Measurements from ENCODE around the gene CNN1.

The CNN1 gene

DNA sequence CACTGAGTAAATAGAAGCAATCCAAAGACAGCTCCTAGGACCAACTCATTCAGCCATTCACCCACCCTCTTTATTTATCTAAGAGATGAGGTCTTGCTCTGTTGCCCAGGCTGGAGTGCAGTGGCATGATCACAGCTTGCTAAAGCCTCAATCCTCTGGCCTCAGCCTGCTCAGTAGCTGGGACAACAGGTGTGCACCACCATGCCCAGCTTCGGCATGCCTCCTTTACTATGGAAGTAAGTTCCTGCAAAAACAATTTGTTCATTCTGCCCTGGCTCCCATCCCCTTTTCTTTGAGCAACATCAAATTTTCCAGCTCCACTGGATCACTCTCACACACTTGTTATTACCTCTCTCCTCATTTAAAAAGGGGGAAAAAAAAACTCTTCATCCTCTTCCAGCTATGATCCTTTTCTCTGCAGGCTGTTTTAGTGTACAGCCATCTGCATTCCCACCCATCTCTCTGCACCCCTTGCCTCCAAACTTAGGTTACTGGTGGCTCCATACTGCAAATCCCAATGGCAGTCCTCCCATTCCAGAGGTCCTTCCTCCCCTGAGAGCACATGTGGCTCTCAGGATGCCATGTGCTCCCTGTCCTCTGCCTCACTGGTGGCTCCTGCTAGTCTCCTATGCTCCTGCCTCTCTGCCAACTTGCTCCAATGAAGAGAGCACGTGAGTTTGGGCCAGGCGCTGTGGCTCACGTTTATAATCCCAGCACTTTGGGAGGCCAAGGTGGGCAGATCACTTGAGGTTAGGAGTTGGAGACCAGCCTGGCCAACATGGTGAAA is 18.2 kb downstream of the CNN1 start:
- H4K20me1 ChIP-seq (ENCODE audit: insufficient read depth, low read length): peaks cover 36% of the 10 kb centered on the region
- peaks cover 38% of the 10 kb centered on the region for H3K36me3 ChIP-seq (ENCODE audit: insufficient read depth, low read length)
- H3K4me1 ChIP-seq (ENCODE audit: insufficient read depth, low read length): peaks cover 31% of the 10 kb centered on the region
- H3K4me2 ChIP-seq (ENCODE audit: insufficient read depth, low read length): peak overlapping the region; percentile 85
- H2AFZ ChIP-seq (ENCODE audit: low read depth, low read length): no peak overlapping the region
- no peak for DNase-seq
- H3K4me3 ChIP-seq (ENCODE audit: low read depth in 1 of 2, low read length in 2 of 2): peak overlapping the region in 1 of 2 experiments; percentile 29; a peak in 1 of 4 replicates
- no peak overlapping the region for H3K9ac ChIP-seq (ENCODE audit: low read depth, low read length)
- no peaks in the 10 kb centered on the region for H3K9me3 ChIP-seq (ENCODE audit: insufficient read depth, low read length, severe bottlenecking)
- no peak for ATAC-seq (ENCODE audit: insufficient read depth, low read depth)
- TF ChIP-seq EZH2 (IDR thresholded peaks at IDR 0.05; ENCODE audit: borderline replicate concordance, low read depth, low read length, severe bottlenecking) (no peak), CTCF (IDR thresholded peaks at IDR 0.05; ENCODE audit: borderline replicate concordance, extremely low read depth, low read length, poor library complexity, severe bottlenecking) (no peak)
- H3K27me3 ChIP-seq (ENCODE audit: insufficient read depth, low read length, poor library complexity): no peaks in the 10 kb centered on the region
- peaks cover 44% of the 10 kb centered on the region for H3K79me2 ChIP-seq (ENCODE audit: insufficient read depth, low read length)
- no peak overlapping the region for H3K27ac ChIP-seq (ENCODE audit: low read length)

GRCh38 chr19:11558881-11559828 is 20.5 kb downstream of the CNN1 start, which contains the start of gene ELOF1:
Gene ELOF1 (minus strand): TSS chr19:11559230. CDS start chr19:11554347, 4,883 bp downstream.
- DNase-seq (peak; percentile 98), ATAC-seq (ENCODE audit: insufficient read depth, low read depth) (peak; percentile 97)
- Histone ChIP-seq H3K4me1 (ENCODE audit: insufficient read depth, low read length) (peaks cover 31% of the 10 kb centered on the region), H3K27ac (ENCODE audit: low read length) (peak within 1 kb of the TSS; percentile 80), H3K36me3 (ENCODE audit: insufficient read depth, low read length) (peaks cover 15% of the 10 kb centered on the region), H4K20me1 (ENCODE audit: insufficient read depth, low read length) (peaks cover 25% of the 10 kb centered on the region), H3K4me3 (ENCODE audit: low read depth in 1 of 2, low read length in 2 of 2) (peak within 1 kb of the TSS; percentile 68 to 84), H3K9ac (ENCODE audit: low read depth, low read length) (peak within 1 kb of the TSS; percentile 60), H3K9me3 (ENCODE audit: insufficient read depth, low read length, severe bottlenecking) (no peaks in the 10 kb centered on the region), H3K79me2 (ENCODE audit: insufficient read depth, low read length) (peaks cover 44% of the 10 kb centered on the region), H2AFZ (ENCODE audit: low read depth, low read length) (peak within 1 kb of the TSS; percentile 89), H3K27me3 (ENCODE audit: insufficient read depth, low read length, poor library complexity) (no peaks in the 10 kb centered on the region), H3K4me2 (ENCODE audit: insufficient read depth, low read length) (peak within 1 kb of the TSS; percentile 85)
- TF ChIP-seq CTCF (IDR thresholded peaks at IDR 0.05; ENCODE audit: borderline replicate concordance, extremely low read depth, low read length, poor library complexity, severe bottlenecking) (peak; percentile 42), EZH2 (IDR thresholded peaks at IDR 0.05; ENCODE audit: borderline replicate concordance, low read depth, low read length, severe bottlenecking) (no peak)

- Histone ChIP-seq H3K36me3 (ENCODE audit: insufficient read depth, low read length) (peaks cover 5% of the 10 kb centered on the region), H3K9ac (ENCODE audit: low read depth, low read length) (peak overlapping the region; percentile 60), H4K20me1 (ENCODE audit: insufficient read depth, low read length) (peaks cover 18% of the 10 kb centered on the region), H3K4me3 (ENCODE audit: low read depth in 1 of 2, low read length in 2 of 2) (peak overlapping the region in 1 of 2 experiments; percentile 84; a peak in 2 of 4 replicates), H3K27me3 (ENCODE audit: insufficient read depth, low read length, poor library complexity) (no peaks in the 10 kb centered on the region), H3K9me3 (ENCODE audit: insufficient read depth, low read length, severe bottlenecking) (no peaks in the 10 kb centered on the region), H3K27ac (ENCODE audit: low read length) (no peak overlapping the region), H3K79me2 (ENCODE audit: insufficient read depth, low read length) (peaks cover 39% of the 10 kb centered on the region), H3K4me1 (ENCODE audit: insufficient read depth, low read length) (peaks cover 31% of the 10 kb centered on the region), H3K4me2 (ENCODE audit: insufficient read depth, low read length) (peak overlapping the region; percentile 85), H2AFZ (ENCODE audit: low read depth, low read length) (no peak overlapping the region)
- DNase-seq (peak; percentile 79), ATAC-seq (ENCODE audit: insufficient read depth, low read depth) (peak; percentile 63)
- TF ChIP-seq CTCF (IDR thresholded peaks at IDR 0.05; ENCODE audit: borderline replicate concordance, extremely low read depth, low read length, poor library complexity, severe bottlenecking) (peak; percentile 91), EZH2 (IDR thresholded peaks at IDR 0.05; ENCODE audit: borderline replicate concordance, low read depth, low read length, severe bottlenecking) (no peak)
These were observed 21.9 kb downstream of the CNN1 start for GRCh38 chr19:11560404-11561051.

Measured in DND-41 (cell line).